A549 (cell line): ENCODE data around the gene LYZL4.

Experiments used
- JUNB ChIP-seq: fragments of >200 bp; sonication (Bioruptor Twin); formaldehyde crosslinking; IDR thresholded peaks from 2 replicates; pipeline ENCODE4 v1.6.1; 2016
- POLR2A ChIP-seq: IDR thresholded peaks from 2 replicates; pipeline ENCODE4 v1.6.1; 2012; ENCODE audit warnings: mild to moderate bottlenecking, low read length
- TF ChIP-seq, protein P1 (sequence below): fragments of 200-600 bp; sonication (generic); IDR thresholded peaks from 2 replicates; pipeline ENCODE4 v1.6.1; 2016; ENCODE audit warnings: antibody characterized with exemption, mild to moderate bottlenecking, moderate library complexity
- TF ChIP-seq, protein P2 (sequence below): fragments of >200 bp; sonication (Bioruptor Twin); formaldehyde crosslinking; IDR thresholded peaks from 3 replicates; pipeline ENCODE4 v1.5.1; 2016

DNA sequence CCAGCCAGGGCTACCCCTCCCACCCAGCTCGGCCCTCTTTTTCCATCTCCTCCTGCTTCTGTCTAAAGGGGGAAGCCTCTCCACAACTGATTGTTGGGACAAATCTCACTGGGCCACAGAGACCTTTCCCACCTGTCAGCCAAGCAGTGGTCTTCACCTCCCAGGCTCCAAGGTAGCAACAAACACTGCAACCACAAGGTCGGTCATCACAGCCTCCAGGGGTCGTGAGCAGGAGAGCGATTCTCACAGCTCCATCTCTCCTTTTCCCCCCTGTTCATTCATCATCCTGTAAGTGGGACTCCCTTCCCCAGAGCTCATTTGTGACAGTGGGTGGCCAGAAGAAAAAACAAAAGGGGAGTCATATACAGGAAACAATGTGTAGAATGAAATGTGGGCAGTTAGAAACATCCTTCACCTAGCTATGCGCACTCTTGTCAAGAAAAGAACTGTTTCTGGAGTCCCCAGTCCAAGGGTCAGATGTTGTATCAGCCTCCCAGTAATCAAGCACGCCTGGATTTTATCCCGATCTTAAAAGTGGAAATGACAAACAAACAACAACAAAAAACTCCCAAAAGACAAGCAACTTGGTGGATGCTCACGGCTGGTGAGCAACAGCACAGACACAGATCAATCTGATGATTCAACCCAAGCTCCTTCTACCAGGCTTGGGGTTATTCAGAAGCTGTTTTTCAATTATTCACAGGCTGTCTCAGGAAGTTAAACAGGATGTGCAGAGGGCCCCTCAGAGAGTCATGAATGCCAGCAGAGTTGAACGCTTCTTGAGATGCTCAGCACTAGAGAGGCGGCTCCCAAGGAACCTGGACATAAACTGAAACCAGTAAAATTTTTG lies 22.4 kb downstream of the LYZL4 start:
- no peak for TF ChIP-seq POLR2A
- TF ChIP-seq, protein P1, sequence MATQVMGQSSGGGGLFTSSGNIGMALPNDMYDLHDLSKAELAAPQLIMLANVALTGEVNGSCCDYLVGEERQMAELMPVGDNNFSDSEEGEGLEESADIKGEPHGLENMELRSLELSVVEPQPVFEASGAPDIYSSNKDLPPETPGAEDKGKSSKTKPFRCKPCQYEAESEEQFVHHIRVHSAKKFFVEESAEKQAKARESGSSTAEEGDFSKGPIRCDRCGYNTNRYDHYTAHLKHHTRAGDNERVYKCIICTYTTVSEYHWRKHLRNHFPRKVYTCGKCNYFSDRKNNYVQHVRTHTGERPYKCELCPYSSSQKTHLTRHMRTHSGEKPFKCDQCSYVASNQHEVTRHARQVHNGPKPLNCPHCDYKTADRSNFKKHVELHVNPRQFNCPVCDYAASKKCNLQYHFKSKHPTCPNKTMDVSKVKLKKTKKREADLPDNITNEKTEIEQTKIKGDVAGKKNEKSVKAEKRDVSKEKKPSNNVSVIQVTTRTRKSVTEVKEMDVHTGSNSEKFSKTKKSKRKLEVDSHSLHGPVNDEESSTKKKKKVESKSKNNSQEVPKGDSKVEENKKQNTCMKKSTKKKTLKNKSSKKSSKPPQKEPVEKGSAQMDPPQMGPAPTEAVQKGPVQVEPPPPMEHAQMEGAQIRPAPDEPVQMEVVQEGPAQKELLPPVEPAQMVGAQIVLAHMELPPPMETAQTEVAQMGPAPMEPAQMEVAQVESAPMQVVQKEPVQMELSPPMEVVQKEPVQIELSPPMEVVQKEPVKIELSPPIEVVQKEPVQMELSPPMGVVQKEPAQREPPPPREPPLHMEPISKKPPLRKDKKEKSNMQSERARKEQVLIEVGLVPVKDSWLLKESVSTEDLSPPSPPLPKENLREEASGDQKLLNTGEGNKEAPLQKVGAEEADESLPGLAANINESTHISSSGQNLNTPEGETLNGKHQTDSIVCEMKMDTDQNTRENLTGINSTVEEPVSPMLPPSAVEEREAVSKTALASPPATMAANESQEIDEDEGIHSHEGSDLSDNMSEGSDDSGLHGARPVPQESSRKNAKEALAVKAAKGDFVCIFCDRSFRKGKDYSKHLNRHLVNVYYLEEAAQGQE = no peak
- no peak for TF ChIP-seq JUNB
- TF ChIP-seq, protein P2, sequence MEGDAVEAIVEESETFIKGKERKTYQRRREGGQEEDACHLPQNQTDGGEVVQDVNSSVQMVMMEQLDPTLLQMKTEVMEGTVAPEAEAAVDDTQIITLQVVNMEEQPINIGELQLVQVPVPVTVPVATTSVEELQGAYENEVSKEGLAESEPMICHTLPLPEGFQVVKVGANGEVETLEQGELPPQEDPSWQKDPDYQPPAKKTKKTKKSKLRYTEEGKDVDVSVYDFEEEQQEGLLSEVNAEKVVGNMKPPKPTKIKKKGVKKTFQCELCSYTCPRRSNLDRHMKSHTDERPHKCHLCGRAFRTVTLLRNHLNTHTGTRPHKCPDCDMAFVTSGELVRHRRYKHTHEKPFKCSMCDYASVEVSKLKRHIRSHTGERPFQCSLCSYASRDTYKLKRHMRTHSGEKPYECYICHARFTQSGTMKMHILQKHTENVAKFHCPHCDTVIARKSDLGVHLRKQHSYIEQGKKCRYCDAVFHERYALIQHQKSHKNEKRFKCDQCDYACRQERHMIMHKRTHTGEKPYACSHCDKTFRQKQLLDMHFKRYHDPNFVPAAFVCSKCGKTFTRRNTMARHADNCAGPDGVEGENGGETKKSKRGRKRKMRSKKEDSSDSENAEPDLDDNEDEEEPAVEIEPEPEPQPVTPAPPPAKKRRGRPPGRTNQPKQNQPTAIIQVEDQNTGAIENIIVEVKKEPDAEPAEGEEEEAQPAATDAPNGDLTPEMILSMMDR = no peak
